Measurements from ENCODE around the gene ABCA5. TPM values are rescaled to one million over a fixed set of nuclear protein-coding genes. Genes with fewer than 3 reads are reported as not detected.

ABCA5 gene
- polyA plus RNA-seq, 1 of the 3 experiments (the other 2 are of a cell fraction) = 2.0 TPM

GRCh38 chr17:69367298-69367697 lies 40.4 kb upstream of the ABCA5 start:
- Histone ChIP-seq H2AFZ (ENCODE audit: low read depth) (no peak overlapping the region), H3K9me3 (no peaks in the 10 kb centered on the region), H3K27me3 (ENCODE audit: insufficient read depth) (0 out of 2 replicates have a peak, but pooled peaks cover 3% of the 10 kb centered on the region), H3K27ac (ENCODE audit: low read depth in 2 of 2, low read length in 1 of 2) (no peak overlapping the region), H3F3A (replicated peaks; ENCODE audit: insufficient read depth) (no peaks in the 10 kb centered on the region), H3K4me2 (no peak overlapping the region), H3K9me2 (no peaks in the 10 kb centered on the region), H3K79me2 (ENCODE audit: insufficient read depth) (no peaks in the 10 kb centered on the region), H3K9ac (no peak overlapping the region), H4K20me1 (ENCODE audit: insufficient read depth) (no peaks in the 10 kb centered on the region), H3K4me1 (ENCODE audit: control insufficient read depth in 1 of 2, insufficient read depth in 2 of 2, low read depth in 1 of 2, low read length in 1 of 2) (no peaks in the 10 kb centered on the region), H3K4me3 (ENCODE audit: low read depth in 2 of 2, low read length in 1 of 2) (no peak overlapping the region), H3K36me3 (replicated peaks in 1 of 2; ENCODE audit: control insufficient read depth in 1 of 2, insufficient read depth in 2 of 2, low read length in 1 of 2) (no peaks in the 10 kb centered on the region)
- ChIA-PET CTCF (interaction anchor here (0.7 to 2.8 kb wide), 7 partner anchors 8 to 158 kb away, joined by 3 to 9 read pairs (median 4); no protein-coding TSS in a partner anchor), POLR2A (no interaction called here)
- no peak for DNase-seq
- TF ChIP-seq CTCF (IDR thresholded peaks at IDR 0.05) = no peak
- TF ChIP-seq USF2 (IDR thresholded peaks at IDR 0.05; ENCODE audit: borderline replicate concordance, low read depth, low read length) = no peak
- no peak for TF ChIP-seq USF1 (IDR thresholded peaks at IDR 0.05; ENCODE audit: borderline replicate concordance, low read depth)
- no peak for TF ChIP-seq SIN3A (IDR thresholded peaks at IDR 0.05; ENCODE audit: borderline replicate concordance, low read depth, low read length)
- TF ChIP-seq RCOR1 (IDR thresholded peaks at IDR 0.05; ENCODE audit: low read length) = no peak
- no peak for TF ChIP-seq CHD2 (IDR thresholded peaks at IDR 0.05; ENCODE audit: low read length, partially characterized antibody)
- TF ChIP-seq FOXJ3 (CRISPR knock-in tag; IDR thresholded peaks at IDR 0.05) = no peak
- TF ChIP-seq TAF1 (IDR thresholded peaks at IDR 0.05; ENCODE audit: borderline replicate concordance, low read depth, low read length) = no peak
- no peak for TF ChIP-seq REST (IDR thresholded peaks at IDR 0.05; ENCODE audit: low read depth, low read length)
- WGBS (ENCODE audit: low lambda C conversion rate) = 61% methylated on average over 3 of the region's 3 CpGs

Data from SK-N-SH (cell line).